ENCODE data around the gene ZBTB8A. TPM values are rescaled to one million over a fixed set of nuclear protein-coding genes. Genes with fewer than 3 reads are reported as not detected.

Gene ZBTB8A
- 5.3 and 6.5 TPM in 2 replicates for total RNA-seq

GRCh38 chr1:32538887-32539583 lies at the start of gene ZBTB8A:
Gene ZBTB8A, plus strand, starts transcription at chr1:32539427. Its CDS starts 53,505 bp downstream, at chr1:32592932.

DNA sequence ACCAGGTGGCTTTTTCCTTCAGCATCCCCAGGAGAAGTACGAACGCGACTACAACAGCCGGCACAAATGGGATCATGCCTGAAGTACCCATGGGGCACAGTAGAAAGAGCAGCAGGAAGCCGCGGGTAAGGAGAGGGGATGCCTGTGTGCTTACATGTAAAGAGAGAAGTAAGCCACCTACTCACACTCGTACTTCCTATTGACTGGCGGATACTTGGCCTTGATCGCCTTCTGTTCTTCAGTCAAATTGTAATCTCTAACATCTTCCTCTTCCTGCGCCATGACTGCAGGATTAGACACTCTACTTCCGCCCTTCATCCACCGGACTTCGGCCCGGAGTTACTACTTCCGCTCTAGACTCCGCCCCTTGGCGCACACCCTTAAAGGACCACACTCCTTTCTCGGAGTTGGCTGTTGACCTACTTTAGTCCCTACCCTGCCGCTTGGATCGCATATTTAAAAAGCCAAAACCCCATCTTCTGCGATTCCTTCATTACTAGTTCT lies 111.1 kb downstream of the ZBTB8A start, which contains the start of gene ZBTB8OS:
Gene ZBTB8OS, minus strand, starts transcription at position 303 of the 504 bp plus-strand sequence. Its CDS starts 21 bp downstream, at position 282.

GRCh38 chr1:32650752-32651460 lies 111.7 kb downstream of the ZBTB8A start, which contains the start of gene RBBP4:
Gene RBBP4, plus strand, starts transcription at chr1:32651208. Its CDS starts 99 bp downstream, at chr1:32651307.

Other genes with a start within 250 kb of the ZBTB8A start
- 80.1 and 85.1 TPM in 2 replicates for gene HDAC1, start 247.3 kb upstream of the ZBTB8A start, total RNA-seq
- gene MARCKSL1, start 203.2 kb upstream of the ZBTB8A start, total RNA-seq, result 16.6 and 25.0 TPM in 2 replicates
- gene FAM229A, start 176.9 kb upstream of the ZBTB8A start, total RNA-seq, result 0.71 and 1.1 TPM in 2 replicates
- gene TSSK3, start 176.9 kb upstream of the ZBTB8A start, total RNA-seq, result 0.43 and 0.65 TPM in 2 replicates
- 56.3 and 58.9 TPM in 2 replicates for gene BSDC1, start 145.0 kb upstream of the ZBTB8A start, total RNA-seq
- under 0.01 TPM in 1 of 2 replicates, not detected in the other for gene ZBTB8B, start 74.4 kb upstream of the ZBTB8A start, total RNA-seq
- gene ZBTB8OS, start 111.1 kb downstream of the ZBTB8A start, total RNA-seq, result 42.6 and 46.5 TPM in 2 replicates
- 67.0 and 74.5 TPM in 2 replicates for gene RBBP4, start 111.8 kb downstream of the ZBTB8A start, total RNA-seq
- 50.1 and 70.8 TPM in 2 replicates for gene SYNC, start 163.3 kb downstream of the ZBTB8A start, total RNA-seq

Measured in smooth muscle cell of bladder (primary cell).